CD4-positive, alpha-beta T cell (primary cell): Measurements from ENCODE around the gene LTB4R2. TPM values are rescaled to one million over a fixed set of nuclear protein-coding genes. Genes with fewer than 3 reads are reported as not detected.

ENCODE experiments used
- ATAC-seq: fragments of 200-7000 bp; cut with Tn5 transposase; one replicate; pipeline ENCODE4 v1.10.0; 2022; ENCODE audit warnings: mild to moderate bottlenecking; ENCODE audit not compliant: poor library complexity
- CTCF ChIA-PET: fragments of 350-600 bp; sonication (Branson Sonifier 250); formaldehyde crosslinking; loops from one replicate; lab custom pipeline; 2021; ENCODE audit warnings: antibody characterized with exemption, inconsistent platforms; lab: Charles Lee
- POLR2A ChIA-PET: fragments of 350-600 bp; sonication (Branson Sonifier 250); formaldehyde crosslinking; loops from one replicate; lab custom pipeline; 2021; ENCODE audit warnings: antibody characterized with exemption, inconsistent platforms; lab: Charles Lee
- DNase-seq, 14 experiments: peaks; one replicate each; pipeline ENCODE4 v3.0.0-alpha.2; 2013 to 2020; ENCODE audit warnings: mixed read lengths in 2 of 14
- H3K27ac ChIP-seq, 2 donors: one replicate each; pipeline versions ENCODE4 v1.5.1 to v1.7.0; 2013; ENCODE audit warnings: low read length in 2 of 2, low read depth in 1 of 2, mild to moderate bottlenecking in 1 of 2
- H3K27me3 ChIP-seq, 2 experiments: 1 replicate in 1 of 2; 2 replicates in 1 of 2; pipeline versions ENCODE4 v1.6.1 to v1.7.0; 2013; ENCODE audit warnings: low read length in 2 of 2, control low read depth in 1 of 2, mild to moderate bottlenecking in 1 of 2, moderate library complexity in 1 of 2; ENCODE audit not compliant: insufficient read depth in 2 of 2, control insufficient read depth in 1 of 2
- H3K36me3 ChIP-seq: one replicate; pipeline ENCODE4 v1.6.1; 2013; ENCODE audit warnings: low read length, control low read depth; ENCODE audit not compliant: insufficient read depth
- H3K4me1 ChIP-seq: one replicate; pipeline ENCODE4 v1.6.1; 2013; ENCODE audit warnings: low read length, control low read depth; ENCODE audit not compliant: insufficient read depth
- H3K4me3 ChIP-seq: one replicate; pipeline ENCODE4 v1.5.1; 2013; ENCODE audit warnings: mild to moderate bottlenecking, low read length, moderate library complexity
- H3K9me3 ChIP-seq, 2 experiments: 1 replicate in 1 of 2; 2 replicates in 1 of 2; pipeline versions ENCODE4 v1.6.1 to v1.7.0; 2013; ENCODE audit warnings: low read length in 2 of 2, mild to moderate bottlenecking in 2 of 2, control low read depth in 1 of 2, moderate library complexity in 1 of 2; ENCODE audit not compliant: control insufficient read depth in 1 of 2, insufficient read depth in 1 of 2
- H3K27ac Mint-ChIP-seq: one replicate; pipeline ENCODE4 v1.8.0; 2020; ENCODE audit warnings: mixed read lengths
- H3K27me3 Mint-ChIP-seq: one replicate; pipeline ENCODE4 v1.8.0; 2021; ENCODE audit warnings: mixed read lengths
- H3K36me3 Mint-ChIP-seq: one replicate; pipeline ENCODE4 v1.8.0; 2021; ENCODE audit warnings: low read depth, mixed read lengths
- H3K4me1 Mint-ChIP-seq: one replicate; pipeline ENCODE4 v1.8.0; 2021; ENCODE audit warnings: low read depth, mixed read lengths
- H3K4me3 Mint-ChIP-seq: one replicate; pipeline ENCODE4 v1.8.0; 2020; ENCODE audit warnings: mild to moderate bottlenecking, mixed read lengths
- H3K9me3 Mint-ChIP-seq: one replicate; pipeline ENCODE4 v1.8.0; 2020; ENCODE audit warnings: mixed read lengths
- intact Hi-C, 2 experiments: fragments of 100-400 bp; cut with DNase I in 1 of 2; cut with micrococcal nuclease in 1 of 2; formaldehyde crosslinking; loops; one replicate each; pipeline versions ENCODE4 v1.15.1 to v1.9.0; 2023 to 2025; cut with DNase I, micrococcal nuclease
- total RNA-seq, 174 experiments: library from RNA in 2 of 174; stranded (reverse) in 2 of 174; gene quantifications; one replicate each; pipeline ENCODE4 v1.2.3 and lab custom pipeline; 2021 to 2026
- TF ChIP-seq, protein P1 (sequence below): fragments of 200-600 bp; IDR thresholded peaks from one replicate; pipeline ENCODE4 v1.8.0; 2022; ENCODE audit warnings: antibody characterized with exemption, mild to moderate bottlenecking

The LTB4R2 gene
- total RNA-seq, 2 experiments from 2014 or later, result 16.4 to 18.2 TPM

DNA sequence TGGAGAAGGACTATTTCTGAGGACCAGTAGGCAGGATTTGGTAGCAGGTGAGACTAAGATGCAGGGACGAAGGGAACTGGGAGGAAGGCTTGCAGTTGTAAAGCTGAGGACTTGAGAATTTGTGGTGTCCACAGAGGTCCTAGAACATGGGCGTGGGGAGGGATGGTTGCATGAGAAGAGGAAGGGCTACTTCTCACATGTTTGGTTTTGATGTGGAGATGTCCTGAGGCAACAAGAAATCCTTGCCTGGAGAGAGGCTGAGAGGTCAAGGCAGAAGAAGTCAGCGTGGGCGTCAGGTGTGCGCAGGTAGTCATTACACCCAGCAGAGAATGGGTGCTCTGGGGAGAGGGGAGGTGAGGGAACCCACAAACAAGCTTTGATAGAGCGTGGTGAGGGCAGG is 32.9 kb upstream of the LTB4R2 start:
- H3K36me3 Mint-ChIP-seq, result no peaks in the 10 kb centered on the region
- POLR2A ChIA-PET, result no interaction called here
- no peaks in the 10 kb centered on the region for H3K9me3 ChIP-seq
- DNase-seq (no peak), ATAC-seq (no peak)
- TF ChIP-seq, protein P1, sequence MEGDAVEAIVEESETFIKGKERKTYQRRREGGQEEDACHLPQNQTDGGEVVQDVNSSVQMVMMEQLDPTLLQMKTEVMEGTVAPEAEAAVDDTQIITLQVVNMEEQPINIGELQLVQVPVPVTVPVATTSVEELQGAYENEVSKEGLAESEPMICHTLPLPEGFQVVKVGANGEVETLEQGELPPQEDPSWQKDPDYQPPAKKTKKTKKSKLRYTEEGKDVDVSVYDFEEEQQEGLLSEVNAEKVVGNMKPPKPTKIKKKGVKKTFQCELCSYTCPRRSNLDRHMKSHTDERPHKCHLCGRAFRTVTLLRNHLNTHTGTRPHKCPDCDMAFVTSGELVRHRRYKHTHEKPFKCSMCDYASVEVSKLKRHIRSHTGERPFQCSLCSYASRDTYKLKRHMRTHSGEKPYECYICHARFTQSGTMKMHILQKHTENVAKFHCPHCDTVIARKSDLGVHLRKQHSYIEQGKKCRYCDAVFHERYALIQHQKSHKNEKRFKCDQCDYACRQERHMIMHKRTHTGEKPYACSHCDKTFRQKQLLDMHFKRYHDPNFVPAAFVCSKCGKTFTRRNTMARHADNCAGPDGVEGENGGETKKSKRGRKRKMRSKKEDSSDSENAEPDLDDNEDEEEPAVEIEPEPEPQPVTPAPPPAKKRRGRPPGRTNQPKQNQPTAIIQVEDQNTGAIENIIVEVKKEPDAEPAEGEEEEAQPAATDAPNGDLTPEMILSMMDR, result no peak
- no peaks in the 10 kb centered on the region for H3K27me3 Mint-ChIP-seq
- H3K4me3 Mint-ChIP-seq, result no peak overlapping the region
- H3K4me3 ChIP-seq, result no peak overlapping the region
- no peak overlapping the region for H3K27ac ChIP-seq
- no peaks in the 10 kb centered on the region for H3K36me3 ChIP-seq
- intact Hi-C loops, result no loop called here
- H3K27me3 ChIP-seq, result no peaks in the 10 kb centered on the region
- peak overlapping the region; percentile 37 for H3K27ac Mint-ChIP-seq
- peaks cover 56% of the 10 kb centered on the region for H3K4me1 Mint-ChIP-seq
- no peaks in the 10 kb centered on the region for H3K9me3 Mint-ChIP-seq
- H3K4me1 ChIP-seq, result peaks cover 56% of the 10 kb centered on the region
- CTCF ChIA-PET, result no interaction called here

GRCh38 chr14:24277606-24278321 is 32.2 kb upstream of the LTB4R2 start:
- Histone ChIP-seq H3K4me1 (peaks cover 50% of the 10 kb centered on the region), H3K27me3 (no peaks in the 10 kb centered on the region), H3K9me3 (no peaks in the 10 kb centered on the region), H3K27ac (no peak overlapping the region), H3K36me3 (no peaks in the 10 kb centered on the region), H3K4me3 (no peak overlapping the region)
- peak in 2 of 14 experiments; percentile 47 to 50 for DNase-seq
- Mint-ChIP-seq H3K4me1 (peaks cover 49% of the 10 kb centered on the region), H3K4me3 (no peak overlapping the region), H3K27ac (peak overlapping the region; percentile 81), H3K27me3 (no peaks in the 10 kb centered on the region), H3K36me3 (no peaks in the 10 kb centered on the region), H3K9me3 (no peaks in the 10 kb centered on the region)
- TF ChIP-seq, protein P1, result no peak
- no peak for ATAC-seq
- CTCF ChIA-PET, result interaction anchor here (4.4 kb wide), 1 partner anchor 20 kb away, joined by 24 read pairs; the partner anchor contains the start of genes DHRS1 and NOP9
- POLR2A ChIA-PET, result no interaction called here
- intact Hi-C loops, result no loop called here

GRCh38 chr14:24278424-24278823 is 31.5 kb upstream of the LTB4R2 start:
- no peak overlapping the region for H3K4me3 ChIP-seq
- peak overlapping the region; percentile 81 for H3K27ac Mint-ChIP-seq
- POLR2A ChIA-PET, result no interaction called here
- TF ChIP-seq, protein P1, result no peak
- DNase-seq, result no peak
- H3K4me3 Mint-ChIP-seq, result no peak overlapping the region
- ATAC-seq, result no peak
- no peaks in the 10 kb centered on the region for H3K9me3 Mint-ChIP-seq
- no peaks in the 10 kb centered on the region for H3K27me3 Mint-ChIP-seq
- no peaks in the 10 kb centered on the region for H3K36me3 ChIP-seq
- H3K9me3 ChIP-seq, result no peaks in the 10 kb centered on the region
- H3K36me3 Mint-ChIP-seq, result no peaks in the 10 kb centered on the region
- peaks cover 44% of the 10 kb centered on the region for H3K4me1 Mint-ChIP-seq
- intact Hi-C loops, result no loop called here
- peaks cover 49% of the 10 kb centered on the region for H3K4me1 ChIP-seq
- H3K27me3 ChIP-seq, result no peaks in the 10 kb centered on the region
- CTCF ChIA-PET, result interaction anchor here (4.0 to 4.4 kb wide), 2 partner anchors 8 to 19 kb away, joined by 20 to 24 read pairs; partner anchors contain the start of genes DHRS1, NOP9 and RABGGTA
- no peak overlapping the region for H3K27ac ChIP-seq
